ENCODE measurements around the gene SLC26A11.

- TF ChIP-seq POLR2AphosphoS5 (IDR thresholded peaks at IDR 0.05) (no peak), POLR2A (IDR thresholded peaks at IDR 0.05) (no peak), CTCF (IDR thresholded peaks at IDR 0.05) (no peak)
Measured at GRCh38 chr17:80236911-80237310, 16.7 kb downstream of the SLC26A11 start.

All from gastroesophageal sphincter (tissue), 3 donors.